GM21515 (cell line): ENCODE data around the gene SLIT1.
A peak's percentile ranks its signal among the peaks of the same experiment; 100 is the strongest.

Experiments used
- ATAC-seq: cut with Tn5 transposase; IDR thresholded peaks from one replicate; pipeline ENCODE4 v1.9.1; 2021; ENCODE audit not compliant: unreplicated experiment

The SLIT1 gene

GRCh38 chr10:97028832-97029178, 157.0 kb downstream of the SLIT1 start:
- no peak for ATAC-seq

- ATAC-seq, result no peak
Measured at GRCh38 chr10:97028126-97028831, 157.5 kb downstream of the SLIT1 start.

- ATAC-seq, result no peak
Measured at GRCh38 chr10:97025613-97026242, 160.0 kb downstream of the SLIT1 start.

GRCh38 chr10:97024168-97025073, 161.3 kb downstream of the SLIT1 start:
- ATAC-seq, result no peak

- ATAC-seq, result no peak
Measured at GRCh38 chr10:97023401-97024167, 162.2 kb downstream of the SLIT1 start.

- no peak for ATAC-seq
Measured at GRCh38 chr10:97022616-97023015, 163.1 kb downstream of the SLIT1 start.

- no peak for ATAC-seq
Measured at GRCh38 chr10:97020452-97021400, 165.0 kb downstream of the SLIT1 start.

- ATAC-seq, result no peak
Measured at GRCh38 chr10:97019213-97019844, 166.4 kb downstream of the SLIT1 start.

GRCh38 chr10:97018251-97019212, 167.2 kb downstream of the SLIT1 start:
- ATAC-seq, result no peak

- ATAC-seq, result no peak
Measured at GRCh38 chr10:97017474-97017903, 168.3 kb downstream of the SLIT1 start.

GRCh38 chr10:97016728-97017473, 168.9 kb downstream of the SLIT1 start:
- ATAC-seq, result peak; percentile 71

GRCh38 chr10:97015240-97015639, 170.5 kb downstream of the SLIT1 start:
- ATAC-seq, result no peak

GRCh38 chr10:97013983-97014382, 171.8 kb downstream of the SLIT1 start:
- ATAC-seq, result no peak

GRCh38 chr10:97013568-97013967, 172.2 kb downstream of the SLIT1 start:
- ATAC-seq, result no peak

- no peak for ATAC-seq
Measured at GRCh38 chr10:97012470-97012869, 173.3 kb downstream of the SLIT1 start.

GRCh38 chr10:97011397-97011796, 174.4 kb downstream of the SLIT1 start:
- no peak for ATAC-seq

GRCh38 chr10:97010695-97011206, 175.0 kb downstream of the SLIT1 start:
- no peak for ATAC-seq
